DMS79 (cell line): ENCODE results near the gene PXMP4.
A peak's percentile ranks its signal among the peaks of the same experiment; 100 is the strongest.

Experiments used
- DNase-seq: peaks from one replicate; lab custom pipeline; 2025; lab: John Stamatoyannopoulos, UW

Gene PXMP4

GRCh38 chr20:33669873-33670640 lies 50.1 kb downstream of the PXMP4 start:
- no peak for DNase-seq

- no peak for DNase-seq
Measured at GRCh38 chr20:33669224-33669623, 50.9 kb downstream of the PXMP4 start.

DNA sequence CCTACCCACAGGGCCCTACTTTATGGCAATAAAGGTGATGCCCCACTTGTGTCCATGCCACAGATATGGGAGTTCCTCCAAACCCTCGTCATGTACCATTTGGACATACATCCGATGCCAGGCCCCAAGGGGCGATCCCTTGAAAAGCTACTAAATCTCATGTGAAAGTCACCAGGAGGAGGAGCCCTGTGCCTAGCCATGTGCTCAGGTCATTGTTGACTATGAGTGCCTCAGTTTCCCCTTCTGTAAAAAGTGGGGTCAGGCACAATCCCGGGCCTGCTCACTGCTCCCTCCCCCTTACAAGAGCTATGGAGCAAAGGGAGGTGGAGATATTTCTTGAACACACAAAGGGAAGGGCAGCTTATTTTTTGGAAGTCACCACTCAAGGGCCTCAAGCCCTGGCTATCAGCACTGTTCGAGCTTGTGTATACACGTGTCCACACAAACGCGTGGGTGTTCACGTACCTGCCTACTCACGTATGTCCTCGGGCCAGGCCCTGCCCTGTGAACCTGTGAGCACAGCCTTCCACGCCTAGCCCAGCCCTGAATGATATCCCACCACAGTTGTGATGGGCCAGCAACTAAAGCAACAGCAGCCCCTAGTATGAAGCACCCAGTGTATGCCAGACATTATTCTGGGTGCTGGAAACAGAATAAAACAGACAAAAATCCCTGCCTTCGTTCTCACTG lies 51.5 kb downstream of the PXMP4 start:
- no peak for DNase-seq

- DNase-seq = peak; percentile 21
Measured at GRCh38 chr20:33667676-33668465, 52.2 kb downstream of the PXMP4 start.

DNA sequence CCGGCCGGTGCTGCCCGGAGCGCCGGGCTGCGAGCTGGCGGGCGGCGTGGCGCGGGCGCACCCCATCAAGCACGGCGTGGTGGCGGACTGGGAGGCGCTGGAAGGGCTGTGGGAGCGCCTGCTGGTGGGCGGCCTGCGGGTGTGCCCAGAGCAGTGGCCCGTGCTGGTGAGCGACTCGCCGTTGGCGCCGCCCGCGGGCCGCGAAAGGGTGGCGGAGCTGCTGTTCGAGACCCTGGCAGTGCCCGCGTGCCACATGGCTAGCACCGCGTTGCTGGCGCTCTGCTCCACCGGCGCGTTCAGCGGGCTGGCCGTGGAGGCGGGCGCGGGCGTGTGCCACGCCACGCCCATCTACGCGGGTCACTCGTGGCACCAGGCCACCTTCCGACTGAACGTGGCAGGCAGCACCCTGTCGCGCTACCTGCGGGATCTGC lies 52.9 kb downstream of the PXMP4 start:
- DNase-seq = no peak

GRCh38 chr20:33666293-33667244 lies 53.5 kb downstream of the PXMP4 start, which contains the start of gene ACTL10:
Gene ACTL10, plus strand, starts transcription at chr20:33666943. Its CDS starts 555 bp downstream, at chr20:33667498.
- peak; percentile 94 for DNase-seq

DNA sequence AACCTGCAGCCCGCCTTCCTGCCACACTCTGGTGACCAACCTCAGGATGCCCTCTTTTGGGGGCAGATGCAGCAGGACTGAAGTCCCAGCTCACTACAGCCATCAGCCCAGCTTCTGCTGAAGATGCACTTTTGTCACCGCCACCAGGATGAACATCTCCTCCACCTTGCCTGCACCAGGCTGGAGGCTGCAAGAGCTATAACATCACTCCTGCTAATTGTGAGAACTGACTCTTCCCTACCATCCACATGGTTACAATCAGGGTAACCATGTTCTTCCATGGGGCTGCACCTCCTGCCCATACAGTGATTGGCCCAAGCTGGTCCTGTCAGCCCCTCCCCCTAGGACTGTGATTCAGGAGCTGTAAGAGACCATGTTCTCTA lies 55.4 kb downstream of the PXMP4 start:
- DNase-seq = no peak

DNA sequence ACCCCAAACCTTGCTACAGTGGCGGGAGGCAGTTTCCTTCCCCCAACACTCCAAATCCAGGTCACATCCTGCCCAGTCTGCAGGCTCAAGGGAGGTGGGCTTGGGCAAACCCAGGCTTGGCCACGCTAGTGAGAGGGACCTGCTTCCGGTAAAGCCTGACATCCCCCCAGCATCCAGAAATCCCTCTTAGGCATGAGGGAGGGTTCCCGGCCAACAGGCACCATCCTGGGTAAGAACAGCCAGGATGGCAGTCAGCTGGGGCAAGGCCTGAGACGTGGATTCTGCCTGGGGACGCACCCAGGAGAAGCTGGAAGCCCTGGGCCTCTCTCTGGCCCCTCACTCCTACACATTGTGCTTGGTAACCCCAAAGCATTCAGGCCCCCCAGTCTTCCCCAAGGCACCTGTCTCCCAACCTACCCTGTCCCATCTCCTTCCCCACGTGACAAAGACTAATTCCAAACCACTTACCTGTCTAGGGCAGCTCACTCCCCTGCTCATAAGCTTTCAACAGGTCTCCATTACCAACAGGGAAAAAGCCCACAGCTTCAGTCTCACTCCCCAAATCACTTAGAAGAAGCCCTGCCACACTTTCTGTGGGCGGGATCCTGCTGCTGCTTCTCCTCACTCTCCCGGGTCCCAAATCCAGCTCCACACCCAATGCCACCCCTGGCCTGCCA lies 55.9 kb downstream of the PXMP4 start:
- DNase-seq = no peak

DNA sequence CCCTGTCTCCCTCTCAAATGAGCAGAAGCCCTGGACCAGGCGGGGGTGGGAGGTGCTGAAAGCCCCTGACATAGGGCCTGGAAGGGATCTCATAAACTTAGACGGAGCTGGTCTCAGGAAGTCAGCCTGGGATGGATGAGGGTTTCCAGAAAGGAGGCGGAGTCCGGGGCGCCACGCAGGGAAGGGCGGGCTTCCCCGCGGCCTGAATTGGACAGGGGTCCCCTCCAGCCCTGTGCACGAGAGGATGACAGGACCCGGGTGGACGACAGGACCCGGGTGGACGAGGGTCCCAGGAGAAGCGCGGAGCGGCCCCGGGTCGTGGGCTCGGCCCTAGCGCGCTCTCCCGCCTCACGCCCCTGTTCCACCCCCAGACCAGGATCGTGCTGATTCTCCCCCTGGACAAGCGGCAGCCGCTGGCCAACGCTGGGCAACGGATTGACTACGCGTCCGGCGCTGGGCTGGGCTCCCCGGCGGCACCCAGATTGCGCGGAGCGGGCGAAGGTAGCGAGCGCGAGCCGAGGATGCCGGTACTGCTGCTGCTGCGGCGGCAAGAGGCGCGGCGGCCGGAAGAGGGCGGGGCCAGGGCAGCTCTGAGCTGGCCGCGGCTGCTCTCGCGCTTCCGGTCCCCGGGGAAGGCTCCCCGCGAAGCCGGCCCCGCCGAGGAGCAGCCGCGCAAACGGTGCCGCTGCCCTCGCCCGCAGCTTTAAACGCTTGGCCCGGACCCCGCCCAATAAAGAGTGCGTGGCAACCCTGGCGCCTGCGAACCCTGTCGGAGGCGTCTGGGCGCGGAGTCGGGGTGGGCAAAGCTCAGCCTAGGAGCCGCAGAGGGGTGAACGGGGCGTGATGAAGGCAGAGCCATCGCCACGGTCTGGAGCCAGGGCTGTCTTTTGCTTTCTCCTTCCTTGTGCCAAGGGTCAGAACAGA lies 56.7 kb downstream of the PXMP4 start:
- peak; percentile 31 for DNase-seq

- DNase-seq = no peak
Measured at GRCh38 chr20:33662172-33662571, 57.9 kb downstream of the PXMP4 start, which contains the start of gene C20orf144. Gene C20orf144, plus strand, starts transcription at chr20:33662327. Its CDS starts 19 bp downstream, at chr20:33662346.

GRCh38 chr20:33660685-33661058 lies 59.4 kb downstream of the PXMP4 start:
- no peak for DNase-seq

DNA sequence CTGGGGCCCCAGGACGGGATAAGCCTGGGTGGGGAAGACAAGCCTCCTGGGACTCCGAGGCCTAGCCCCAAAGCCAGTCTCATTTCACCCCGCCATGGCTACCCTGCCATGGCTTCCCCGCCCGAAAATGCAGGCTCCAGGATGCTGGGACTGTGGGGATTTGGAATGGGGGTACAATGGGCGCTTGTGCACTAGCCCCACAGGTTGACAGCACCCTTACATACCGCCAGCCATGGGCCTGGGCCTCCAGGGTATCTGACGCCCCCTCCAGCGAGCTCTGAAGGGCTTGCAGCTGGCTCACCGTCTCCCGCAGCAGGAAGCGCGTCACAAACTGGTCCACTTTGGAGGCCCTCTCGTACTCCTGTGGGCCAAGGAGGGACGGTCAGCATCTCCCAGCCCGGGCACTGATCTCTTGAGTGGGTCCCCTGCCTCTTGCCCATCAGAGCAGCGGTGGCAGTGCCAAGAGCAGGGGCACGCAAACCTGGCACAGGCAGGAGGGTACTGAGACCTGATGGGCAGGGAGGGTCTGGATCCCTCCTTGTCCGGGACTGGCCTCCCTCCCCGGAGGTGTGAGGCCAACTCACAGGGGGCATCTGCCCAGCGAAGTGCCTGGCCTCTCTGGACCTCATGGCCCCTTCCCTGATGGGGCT lies 60.0 kb downstream of the PXMP4 start:
- DNase-seq = no peak

- no peak for DNase-seq
Measured at GRCh38 chr20:33659341-33660034, 60.6 kb downstream of the PXMP4 start.

DNA sequence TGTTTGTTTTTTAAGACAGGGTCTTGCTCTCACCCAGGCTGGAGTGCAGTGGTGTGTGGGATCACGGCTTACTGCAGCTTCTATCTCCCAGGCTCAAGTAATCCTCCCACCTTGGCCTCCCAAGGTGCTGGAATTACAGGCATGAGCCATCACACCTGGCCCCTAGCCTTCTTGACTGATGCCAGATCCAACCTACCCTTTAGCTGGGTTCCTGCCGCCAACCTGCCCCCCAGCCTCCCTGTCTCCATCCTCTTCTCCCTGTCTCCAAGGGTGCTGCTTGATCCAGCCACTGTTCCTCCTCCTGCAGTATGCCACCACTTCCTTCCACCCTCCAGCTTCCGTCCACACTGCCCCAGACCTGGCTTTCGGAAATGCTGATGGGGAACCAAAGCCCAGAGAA lies 61.2 kb downstream of the PXMP4 start:
- DNase-seq = no peak

- no peak for DNase-seq
Measured at GRCh38 chr20:33658510-33658909, 61.6 kb downstream of the PXMP4 start.

DNA sequence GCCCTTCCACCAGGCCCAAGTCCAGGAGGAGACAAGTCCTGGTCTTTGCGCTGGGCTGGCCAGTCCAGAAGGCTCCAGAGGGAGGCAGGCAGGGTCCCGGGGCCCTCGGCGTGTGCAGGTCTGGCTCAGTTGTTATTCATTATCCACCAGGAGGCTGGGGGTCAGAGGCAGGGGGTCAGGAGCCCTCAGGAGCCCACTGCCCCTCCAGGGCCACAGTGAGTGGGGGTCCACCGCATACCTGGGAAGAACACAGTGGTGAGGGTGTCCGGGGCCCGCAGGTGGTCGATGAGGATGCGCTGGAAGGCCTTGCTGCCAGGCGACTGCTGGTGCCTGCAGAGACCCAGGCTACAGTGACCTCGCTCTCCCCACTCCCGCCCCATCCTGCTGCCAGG lies 62.4 kb downstream of the PXMP4 start:
- DNase-seq = no peak

- no peak for DNase-seq
Measured at GRCh38 chr20:33656783-33657703, 63.1 kb downstream of the PXMP4 start.
